Suprapubic skin (tissue), 4 donors: ENCODE measurements around the gene RBFA. TPM values are rescaled to one million over a fixed set of nuclear protein-coding genes. Genes with fewer than 3 reads are reported as not detected.

Experiments used
- DNase-seq, 2 donors: peaks; one replicate each; pipeline ENCODE4 v3.0.0-alpha.2; 2019; ENCODE audit warnings: low spot score in 2 of 2
- H3K27ac ChIP-seq: fragments of 200-600 bp; sonication (generic); one replicate; pipeline ENCODE4 v1.5.1; 2019
- H3K27me3 ChIP-seq: fragments of 200-600 bp; sonication (generic); one replicate; pipeline ENCODE4 v1.5.1; 2019
- H3K36me3 ChIP-seq: fragments of 200-600 bp; sonication (generic); one replicate; pipeline ENCODE4 v1.5.1; 2019
- H3K4me1 ChIP-seq: fragments of 200-600 bp; sonication (generic); one replicate; pipeline ENCODE4 v1.5.1; 2019
- H3K4me3 ChIP-seq: fragments of 200-600 bp; sonication (generic); one replicate; pipeline ENCODE4 v1.5.1; 2019; ENCODE audit warnings: mild to moderate bottlenecking
- H3K9me3 ChIP-seq: fragments of 200-600 bp; sonication (generic); one replicate; pipeline ENCODE4 v1.5.1; 2019
- CTCF ChIP-seq, 2 donors: fragments of 200-600 bp in 1 of 2; fragments of 450-650 bp in 1 of 2; sonication (generic) in 1 of 2; IDR thresholded peaks; one replicate each; pipeline ENCODE4 v1.5.1; 2016 to 2019; ENCODE audit warnings: antibody characterized with exemption in 2 of 2, mild to moderate bottlenecking in 1 of 2, moderate library complexity in 1 of 2
- EP300 ChIP-seq: sonication (generic); formaldehyde crosslinking; IDR thresholded peaks from one replicate; pipeline ENCODE4 v1.6.1; 2017; ENCODE audit warnings: antibody characterized with exemption
- POLR2A ChIP-seq, 2 donors: fragments of 450-650 bp; IDR thresholded peaks; one replicate each; pipeline ENCODE4 v1.6.1; 2017; ENCODE audit warnings: antibody characterized with exemption in 2 of 2, mild to moderate bottlenecking in 2 of 2, moderate library complexity in 2 of 2
- POLR2AphosphoS5 ChIP-seq, 3 donors: sonication (generic); formaldehyde crosslinking; IDR thresholded peaks; one replicate each; pipeline ENCODE4 v1.6.1; 2017; ENCODE audit warnings: antibody characterized with exemption in 3 of 3
- WGBS: methylation state at CpG from one replicate; pipeline ENCODE4 v1.1.5; 2018; 5-methylcytosine and 5-hydroxymethylcytosine counted together
- total RNA-seq, 4 donors: library from RNA; depleted of rRNA; stranded (reverse); fragments of >200 nt; gene quantifications; one replicate each; pipeline ENCODE4 v1.1.0, GENCODE V29; 2016

RBFA gene
- total RNA-seq, 4 donors from 2014 or later = 40.5 to 66.1 (median 47.8) TPM

- Histone ChIP-seq H3K4me1 (peaks cover 16% of the 10 kb centered on the region), H3K36me3 (peaks cover 29% of the 10 kb centered on the region), H3K27ac (no peak overlapping the region), H3K27me3 (no peaks in the 10 kb centered on the region), H3K4me3 (no peak overlapping the region), H3K9me3 (no peaks in the 10 kb centered on the region)
- WGBS = 88% methylated on average over 17 of the region's 17 CpGs
- DNase-seq = no peak
- no peak for TF ChIP-seq CTCF (IDR thresholded peaks at IDR 0.05)
- TF ChIP-seq POLR2A (IDR thresholded peaks at IDR 0.05) = no peak
- TF ChIP-seq POLR2AphosphoS5 (IDR thresholded peaks at IDR 0.05) = no peak
- TF ChIP-seq EP300 = no peak
These were observed 3.8 kb downstream of the RBFA start for GRCh38 chr18:80037869-80038630.

- WGBS = 97% methylated on average over 3 of the region's 3 CpGs
- peaks cover 51% of the 10 kb centered on the region for H3K36me3 ChIP-seq
- DNase-seq = no peak
- H3K27ac ChIP-seq = no peak overlapping the region
- no peak overlapping the region for H3K4me3 ChIP-seq
- TF ChIP-seq CTCF (IDR thresholded peaks at IDR 0.05) = no peak
- TF ChIP-seq POLR2A (IDR thresholded peaks at IDR 0.05) = no peak
- TF ChIP-seq POLR2AphosphoS5 (IDR thresholded peaks at IDR 0.05) = no peak
- TF ChIP-seq EP300 = no peak
- H3K9me3 ChIP-seq = no peaks in the 10 kb centered on the region
- H3K27me3 ChIP-seq = no peaks in the 10 kb centered on the region
- peaks cover 6% of the 10 kb centered on the region for H3K4me1 ChIP-seq
These were observed 6.3 kb downstream of the RBFA start for GRCh38 chr18:80040515-80040914.

GRCh38 chr18:80041424-80041823 lies 7.2 kb downstream of the RBFA start:
- no peak overlapping the region for H3K4me3 ChIP-seq
- no peak overlapping the region for H3K27ac ChIP-seq
- WGBS = 87% methylated on average over 11 of the region's 11 CpGs
- peaks cover 60% of the 10 kb centered on the region for H3K36me3 ChIP-seq
- TF ChIP-seq POLR2A (IDR thresholded peaks at IDR 0.05) (no peak), EP300 (no peak), CTCF (IDR thresholded peaks at IDR 0.05) (no peak), POLR2AphosphoS5 (IDR thresholded peaks at IDR 0.05) (no peak)
- H3K4me1 ChIP-seq = no peaks in the 10 kb centered on the region
- no peaks in the 10 kb centered on the region for H3K9me3 ChIP-seq
- DNase-seq = no peak
- H3K27me3 ChIP-seq = no peaks in the 10 kb centered on the region

- TF ChIP-seq POLR2AphosphoS5 (IDR thresholded peaks at IDR 0.05) = no peak
- WGBS = 84% methylated on average over 4 of the region's 4 CpGs
- Histone ChIP-seq H3K4me3 (no peak overlapping the region), H3K36me3 (peaks cover 60% of the 10 kb centered on the region), H3K27me3 (no peaks in the 10 kb centered on the region), H3K4me1 (no peaks in the 10 kb centered on the region), H3K27ac (no peak overlapping the region), H3K9me3 (no peaks in the 10 kb centered on the region)
- no peak for DNase-seq
These were observed 8.6 kb downstream of the RBFA start for GRCh38 chr18:80042785-80043184.

GRCh38 chr18:80044072-80044471 lies 9.8 kb downstream of the RBFA start:
- Histone ChIP-seq H3K9me3 (no peaks in the 10 kb centered on the region), H3K4me1 (no peaks in the 10 kb centered on the region), H3K27me3 (no peaks in the 10 kb centered on the region), H3K27ac (no peak overlapping the region), H3K4me3 (no peak overlapping the region), H3K36me3 (peaks cover 63% of the 10 kb centered on the region)
- DNase-seq = no peak
- 87% methylated on average over 11 of the region's 11 CpGs for WGBS
- no peak for TF ChIP-seq CTCF (IDR thresholded peaks at IDR 0.05)
- no peak for TF ChIP-seq EP300
- no peak for TF ChIP-seq POLR2A (IDR thresholded peaks at IDR 0.05)
- TF ChIP-seq POLR2AphosphoS5 (IDR thresholded peaks at IDR 0.05) = no peak
